ENCODE measurements around the gene TREML4. TPM values are rescaled to one million over a fixed set of nuclear protein-coding genes. Genes with fewer than 3 reads are reported as not detected.

TREML4 gene
- polyA plus RNA-seq, 1 donor (not counting 4 experiments of a cell fraction or from before 2014, with no cell fraction given) = not detected

DNA sequence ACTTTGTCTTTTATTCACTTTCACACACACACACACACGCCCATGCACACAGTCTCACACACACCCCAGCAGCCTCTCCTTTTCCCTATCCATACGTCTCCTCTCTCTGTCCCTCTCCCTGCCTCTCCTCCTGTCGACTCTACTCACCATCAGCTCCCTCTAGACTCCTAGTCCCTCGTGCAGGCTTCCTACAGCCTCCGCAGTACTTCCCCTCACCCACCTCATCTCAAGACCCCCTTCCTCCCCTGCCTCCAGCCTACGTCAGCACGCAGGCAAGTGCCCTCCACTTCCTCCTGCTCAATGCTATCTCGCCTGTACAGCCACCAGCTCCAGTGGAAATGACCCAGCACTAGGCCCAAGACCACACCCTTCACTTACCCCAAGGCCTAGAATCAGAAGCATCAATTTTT lies 26.4 kb upstream of the TREML4 start:
- no peaks in the 10 kb centered on the region for H3K27me3 ChIP-seq (ENCODE audit: control insufficient read depth, extremely low read depth, insufficient read depth, low read length)
- H4K20me1 ChIP-seq (ENCODE audit: control insufficient read depth, extremely low read depth, insufficient read depth, low read length) = no peaks in the 10 kb centered on the region
- no peaks in the 10 kb centered on the region for H3K9me3 ChIP-seq (ENCODE audit: control insufficient read depth, low read depth, low read length)
- no peak for TF ChIP-seq EZH2 (IDR thresholded peaks at IDR 0.05; ENCODE audit: low read length)
- TF ChIP-seq, protein P1, sequence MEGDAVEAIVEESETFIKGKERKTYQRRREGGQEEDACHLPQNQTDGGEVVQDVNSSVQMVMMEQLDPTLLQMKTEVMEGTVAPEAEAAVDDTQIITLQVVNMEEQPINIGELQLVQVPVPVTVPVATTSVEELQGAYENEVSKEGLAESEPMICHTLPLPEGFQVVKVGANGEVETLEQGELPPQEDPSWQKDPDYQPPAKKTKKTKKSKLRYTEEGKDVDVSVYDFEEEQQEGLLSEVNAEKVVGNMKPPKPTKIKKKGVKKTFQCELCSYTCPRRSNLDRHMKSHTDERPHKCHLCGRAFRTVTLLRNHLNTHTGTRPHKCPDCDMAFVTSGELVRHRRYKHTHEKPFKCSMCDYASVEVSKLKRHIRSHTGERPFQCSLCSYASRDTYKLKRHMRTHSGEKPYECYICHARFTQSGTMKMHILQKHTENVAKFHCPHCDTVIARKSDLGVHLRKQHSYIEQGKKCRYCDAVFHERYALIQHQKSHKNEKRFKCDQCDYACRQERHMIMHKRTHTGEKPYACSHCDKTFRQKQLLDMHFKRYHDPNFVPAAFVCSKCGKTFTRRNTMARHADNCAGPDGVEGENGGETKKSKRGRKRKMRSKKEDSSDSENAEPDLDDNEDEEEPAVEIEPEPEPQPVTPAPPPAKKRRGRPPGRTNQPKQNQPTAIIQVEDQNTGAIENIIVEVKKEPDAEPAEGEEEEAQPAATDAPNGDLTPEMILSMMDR (optimal IDR thresholded peaks at IDR 0.05 in 1 of 3, IDR thresholded peaks at IDR 0.05 in 1 of 3, conservative IDR thresholded peaks at IDR 0.05 in 1 of 3; ENCODE audit: extremely low read depth in 1 of 3, insufficient read depth in 2 of 3, low read length in 3 of 3) = no peak
- FAIRE-seq = no peak
- no peaks in the 10 kb centered on the region for H3K36me3 ChIP-seq (ENCODE audit: control insufficient read depth in 2 of 2, extremely low read depth in 1 of 2, insufficient read depth in 2 of 2, low read length in 2 of 2)
- H3K4me2 ChIP-seq (ENCODE audit: control insufficient read depth, extremely low read depth, insufficient read depth, low read depth, low read length) = no peak overlapping the region
- H3K9me1 ChIP-seq (ENCODE audit: control insufficient read depth, extremely low read depth, insufficient read depth, low read length) = no peaks in the 10 kb centered on the region
- peaks cover 9% of the 10 kb centered on the region for H3K4me1 ChIP-seq (ENCODE audit: control insufficient read depth, extremely low read depth, insufficient read depth, low read length)
- dilution Hi-C loops (cut with MboI; ENCODE audit: extremely low pct_ligation_motif_present, low sequenced_read_pairs) = no loop called here
- no peaks in the 10 kb centered on the region for H3K79me2 ChIP-seq (ENCODE audit: control insufficient read depth, insufficient read depth, low read length)
- H2AFZ ChIP-seq (ENCODE audit: control insufficient read depth, low read length) = no peak overlapping the region
- H3K27ac ChIP-seq (ENCODE audit: control insufficient read depth, insufficient read depth, low read length) = no peak overlapping the region
- DNase-seq (ENCODE audit: low read depth, low spot score) = no peak
- no peak overlapping the region for H3K9ac ChIP-seq (ENCODE audit: control insufficient read depth, extremely low read depth, insufficient read depth, low read length)
- H3K4me3 ChIP-seq (ENCODE audit: control insufficient read depth in 2 of 3, extremely low read depth in 1 of 3, insufficient read depth in 2 of 3, low read depth in 1 of 3, low read length in 3 of 3) = no peak overlapping the region

DNA sequence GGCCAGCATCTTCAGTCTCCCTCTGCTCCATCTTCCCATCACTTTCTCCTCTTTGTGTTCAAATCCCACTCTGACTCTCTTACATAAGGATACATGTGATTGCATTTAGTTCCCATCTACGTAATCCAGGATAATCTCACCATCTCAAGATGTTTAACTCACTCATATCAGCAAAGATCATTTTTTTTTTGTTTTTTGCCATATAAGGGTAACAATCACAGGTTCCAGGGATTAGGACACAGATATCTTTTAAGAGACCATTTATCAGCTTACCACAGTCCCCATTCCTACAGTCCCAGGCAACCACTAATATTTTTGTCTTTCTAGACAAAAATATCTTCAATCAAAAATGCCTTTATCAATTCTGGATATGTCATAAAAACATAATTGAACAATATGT lies 24.0 kb upstream of the TREML4 start:
- H3K79me2 ChIP-seq (ENCODE audit: control insufficient read depth, insufficient read depth, low read length) = no peaks in the 10 kb centered on the region
- TF ChIP-seq, protein P1 (optimal IDR thresholded peaks at IDR 0.05 in 1 of 3, IDR thresholded peaks at IDR 0.05 in 1 of 3, conservative IDR thresholded peaks at IDR 0.05 in 1 of 3; ENCODE audit: extremely low read depth in 1 of 3, insufficient read depth in 2 of 3, low read length in 3 of 3) = no peak
- TF ChIP-seq EZH2 (IDR thresholded peaks at IDR 0.05; ENCODE audit: low read length) = no peak
- dilution Hi-C loops (cut with MboI; ENCODE audit: extremely low pct_ligation_motif_present, low sequenced_read_pairs) = no loop called here

More for the DNA sequence above, 24.0 kb upstream of the TREML4 start:
- no peak overlapping the region for H2AFZ ChIP-seq (ENCODE audit: control insufficient read depth, low read length)
- no peak overlapping the region for H3K4me2 ChIP-seq (ENCODE audit: control insufficient read depth, extremely low read depth, insufficient read depth, low read depth, low read length)
- no peak for FAIRE-seq
- H3K27me3 ChIP-seq (ENCODE audit: control insufficient read depth, extremely low read depth, insufficient read depth, low read length) = no peaks in the 10 kb centered on the region
- no peak for DNase-seq (ENCODE audit: low read depth, low spot score)
- H3K27ac ChIP-seq (ENCODE audit: control insufficient read depth, insufficient read depth, low read length) = no peak overlapping the region
- peaks cover 9% of the 10 kb centered on the region for H3K4me1 ChIP-seq (ENCODE audit: control insufficient read depth, extremely low read depth, insufficient read depth, low read length)
- H3K36me3 ChIP-seq (ENCODE audit: control insufficient read depth in 2 of 2, extremely low read depth in 1 of 2, insufficient read depth in 2 of 2, low read length in 2 of 2) = no peaks in the 10 kb centered on the region
- no peaks in the 10 kb centered on the region for H4K20me1 ChIP-seq (ENCODE audit: control insufficient read depth, extremely low read depth, insufficient read depth, low read length)
- no peak overlapping the region for H3K9ac ChIP-seq (ENCODE audit: control insufficient read depth, extremely low read depth, insufficient read depth, low read length)
- H3K9me3 ChIP-seq (ENCODE audit: control insufficient read depth, low read depth, low read length) = no peaks in the 10 kb centered on the region
- no peak overlapping the region for H3K4me3 ChIP-seq (ENCODE audit: control insufficient read depth in 2 of 3, extremely low read depth in 1 of 3, insufficient read depth in 2 of 3, low read depth in 1 of 3, low read length in 3 of 3)
- H3K9me1 ChIP-seq (ENCODE audit: control insufficient read depth, extremely low read depth, insufficient read depth, low read length) = no peaks in the 10 kb centered on the region

All from keratinocyte (primary cell).